Measurements from ENCODE around the gene MAP3K8. TPM values are rescaled to one million over a fixed set of nuclear protein-coding genes. Genes with fewer than 3 reads are reported as not detected.

The MAP3K8 gene
- total and polyA plus RNA-seq, 9 of the 15 experiments (the other 6 are each of a cell fraction or from before 2014, with no cell fraction given), result 6.9 to 23.6 (median 13.6) TPM

- TF ChIP-seq ZBTB40 (IDR thresholded peaks at IDR 0.05) (no peak), ZBTB40 (CRISPR knock-in tag; IDR thresholded peaks at IDR 0.05) (no peak), TCF3 (CRISPR knock-in tag; IDR thresholded peaks at IDR 0.05) (no peak), NFE2 (IDR thresholded peaks at IDR 0.05; ENCODE audit: low read depth) (no peak), ZBTB2 (IDR thresholded peaks at IDR 0.05) (no peak), ZHX1 (conservative IDR thresholded peaks at IDR 0.05; ENCODE audit: low read length) (no peak), GATAD2B (IDR thresholded peaks at IDR 0.05; ENCODE audit: borderline replicate concordance) (no peak), ZBTB33 (CRISPR knock-in tag; IDR thresholded peaks at IDR 0.05) (no peak), MYC (IDR thresholded peaks at IDR 0.05; ENCODE audit: low read depth, low read length) (peak; percentile 74), MYC (CRISPR knock-in tag; IDR thresholded peaks at IDR 0.05; ENCODE audit: borderline replicate concordance, low read depth) (no peak), ZNF584 (CRISPR knock-in tag; IDR thresholded peaks at IDR 0.05; ENCODE audit: low read depth) (0 out of 2 replicates have a peak, but pooled peaks have one; percentile 30)
Measured at GRCh38 chr10:30493609-30494530, 59.9 kb downstream of the MAP3K8 start (continued).
